Retinal pigment epithelial cell (primary cell): ENCODE results near the gene FAM53A.

Source experiments
- DNase-seq: peaks from one replicate; pipeline ENCODE4 v3.0.0-alpha.2; 2010; ENCODE audit warnings: low read depth
- H3K4me3 ChIP-seq: 2 replicates; pipeline ENCODE4 v1.5.1; 2011; ENCODE audit warnings: mild to moderate bottlenecking, low read length, control low read depth, moderate library complexity
- TF ChIP-seq, protein P1 (sequence below): conservative IDR thresholded peaks from 2 replicates; pipeline ENCODE4 v1.5.1; 2011; ENCODE audit warnings: low read depth, low read length, control low read depth, inconsistent platforms

Gene FAM53A

DNA sequence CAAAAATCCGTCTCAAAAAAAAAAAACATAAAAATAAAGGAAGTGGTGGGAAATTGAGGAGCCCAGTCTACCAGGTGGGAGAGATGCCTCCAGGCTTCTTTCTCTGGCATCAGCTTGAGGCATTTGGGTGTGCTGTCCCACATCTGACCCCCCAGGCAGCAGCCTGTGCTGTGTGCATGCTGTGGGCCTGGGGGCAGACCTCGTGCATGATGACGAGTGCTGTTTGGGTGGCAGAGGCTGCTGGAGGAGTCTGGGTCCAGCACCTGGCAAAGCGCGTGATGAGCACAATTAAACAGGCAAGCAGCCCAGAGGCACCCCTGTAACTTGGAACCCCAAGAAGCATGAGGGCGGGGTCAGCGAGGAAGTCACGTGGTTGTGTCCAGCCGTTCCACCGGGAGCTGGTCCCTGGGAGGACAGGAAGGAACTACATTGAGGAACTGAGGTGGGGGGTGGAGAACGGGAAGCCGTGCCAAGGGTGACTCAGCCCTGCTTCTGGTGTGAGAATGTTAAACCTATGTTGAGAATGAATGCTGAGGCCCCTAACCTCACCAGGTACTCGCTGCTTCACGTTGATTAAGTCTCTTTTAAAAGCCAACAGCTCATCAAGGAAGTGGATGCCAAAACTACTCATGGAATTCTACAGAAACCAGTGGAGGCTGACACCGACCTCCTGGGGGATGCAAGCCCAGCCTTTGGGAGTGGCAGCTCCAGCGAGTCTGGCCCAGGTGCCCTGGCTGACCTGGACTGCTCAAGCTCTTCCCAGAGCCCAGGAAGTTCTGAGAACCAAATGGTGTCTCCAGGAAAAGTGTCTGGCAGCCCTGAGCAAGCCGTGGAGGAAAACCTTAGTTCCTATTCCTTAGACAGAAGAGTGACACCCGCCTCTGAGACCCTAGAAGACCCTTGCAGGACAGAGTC is 43.3 kb upstream of the FAM53A start:
- DNase-seq, result peak; percentile 87
- no peak overlapping the region for H3K4me3 ChIP-seq
- TF ChIP-seq, protein P1, sequence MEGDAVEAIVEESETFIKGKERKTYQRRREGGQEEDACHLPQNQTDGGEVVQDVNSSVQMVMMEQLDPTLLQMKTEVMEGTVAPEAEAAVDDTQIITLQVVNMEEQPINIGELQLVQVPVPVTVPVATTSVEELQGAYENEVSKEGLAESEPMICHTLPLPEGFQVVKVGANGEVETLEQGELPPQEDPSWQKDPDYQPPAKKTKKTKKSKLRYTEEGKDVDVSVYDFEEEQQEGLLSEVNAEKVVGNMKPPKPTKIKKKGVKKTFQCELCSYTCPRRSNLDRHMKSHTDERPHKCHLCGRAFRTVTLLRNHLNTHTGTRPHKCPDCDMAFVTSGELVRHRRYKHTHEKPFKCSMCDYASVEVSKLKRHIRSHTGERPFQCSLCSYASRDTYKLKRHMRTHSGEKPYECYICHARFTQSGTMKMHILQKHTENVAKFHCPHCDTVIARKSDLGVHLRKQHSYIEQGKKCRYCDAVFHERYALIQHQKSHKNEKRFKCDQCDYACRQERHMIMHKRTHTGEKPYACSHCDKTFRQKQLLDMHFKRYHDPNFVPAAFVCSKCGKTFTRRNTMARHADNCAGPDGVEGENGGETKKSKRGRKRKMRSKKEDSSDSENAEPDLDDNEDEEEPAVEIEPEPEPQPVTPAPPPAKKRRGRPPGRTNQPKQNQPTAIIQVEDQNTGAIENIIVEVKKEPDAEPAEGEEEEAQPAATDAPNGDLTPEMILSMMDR, result no peak

DNA sequence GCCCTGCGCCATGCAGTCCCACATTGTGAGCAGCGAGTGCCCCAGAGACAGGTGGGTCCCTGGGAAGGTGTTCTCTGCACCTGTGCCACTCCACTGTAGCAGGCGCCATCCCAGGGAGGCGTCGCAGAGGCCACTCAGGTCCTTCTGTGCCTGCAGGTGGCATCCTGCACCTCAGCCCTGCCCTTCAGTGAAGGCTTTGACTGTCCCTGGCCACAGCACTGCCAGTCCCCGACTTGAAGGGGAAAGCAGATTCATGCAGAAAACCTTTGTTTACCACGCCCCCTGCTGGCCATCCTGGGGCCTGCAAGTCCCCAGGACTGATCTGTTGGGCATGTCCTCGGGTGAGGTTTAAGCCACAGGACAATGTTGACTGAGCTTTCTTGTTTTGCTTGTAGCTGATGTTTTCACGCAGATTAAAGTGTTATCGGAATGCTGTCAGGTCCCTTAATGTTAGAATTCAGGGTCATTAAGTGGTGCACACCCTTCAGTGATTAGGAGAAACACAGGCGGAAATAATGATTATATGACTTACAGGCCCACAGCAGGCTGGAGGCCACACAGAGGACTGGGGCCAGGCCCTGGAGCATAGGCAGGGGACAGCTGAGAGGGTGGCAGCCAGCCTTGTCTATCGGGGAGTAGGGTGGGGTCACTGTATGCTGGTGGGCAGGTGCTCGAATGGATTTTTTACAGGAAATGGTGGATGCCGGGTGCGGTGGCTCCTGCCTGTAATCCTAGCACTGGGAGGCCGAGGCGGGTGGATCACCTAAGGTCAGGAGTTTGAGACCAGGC is 42.2 kb upstream of the FAM53A start:
- H3K4me3 ChIP-seq, result no peak overlapping the region
- TF ChIP-seq, protein P1, result peak; percentile 99

DNA sequence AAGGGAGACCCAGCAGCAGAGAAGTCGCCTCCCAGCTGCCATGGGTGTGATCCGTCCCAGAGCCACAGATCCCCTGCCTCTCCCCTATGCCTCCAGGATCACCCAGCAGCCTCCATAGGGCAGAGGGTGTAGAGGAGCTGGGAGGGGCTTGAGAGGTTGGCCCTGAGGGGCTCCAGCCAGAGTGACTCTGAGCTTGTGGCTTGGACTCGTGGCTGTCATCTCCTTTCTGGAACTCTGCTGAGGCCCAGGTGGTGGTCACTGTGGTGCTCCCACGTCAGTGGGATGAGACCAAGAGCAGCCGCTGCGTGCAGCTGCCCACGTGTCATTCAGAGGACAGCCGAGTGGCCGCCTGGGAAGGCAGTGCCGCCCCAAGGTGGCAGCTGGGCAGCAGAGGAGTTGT is 41.4 kb upstream of the FAM53A start:
- H3K4me3 ChIP-seq, result no peak overlapping the region
- TF ChIP-seq, protein P1, result no peak
- DNase-seq, result no peak

More for the DNA sequence above, 42.2 kb upstream of the FAM53A start:
- no peak for DNase-seq

DNA sequence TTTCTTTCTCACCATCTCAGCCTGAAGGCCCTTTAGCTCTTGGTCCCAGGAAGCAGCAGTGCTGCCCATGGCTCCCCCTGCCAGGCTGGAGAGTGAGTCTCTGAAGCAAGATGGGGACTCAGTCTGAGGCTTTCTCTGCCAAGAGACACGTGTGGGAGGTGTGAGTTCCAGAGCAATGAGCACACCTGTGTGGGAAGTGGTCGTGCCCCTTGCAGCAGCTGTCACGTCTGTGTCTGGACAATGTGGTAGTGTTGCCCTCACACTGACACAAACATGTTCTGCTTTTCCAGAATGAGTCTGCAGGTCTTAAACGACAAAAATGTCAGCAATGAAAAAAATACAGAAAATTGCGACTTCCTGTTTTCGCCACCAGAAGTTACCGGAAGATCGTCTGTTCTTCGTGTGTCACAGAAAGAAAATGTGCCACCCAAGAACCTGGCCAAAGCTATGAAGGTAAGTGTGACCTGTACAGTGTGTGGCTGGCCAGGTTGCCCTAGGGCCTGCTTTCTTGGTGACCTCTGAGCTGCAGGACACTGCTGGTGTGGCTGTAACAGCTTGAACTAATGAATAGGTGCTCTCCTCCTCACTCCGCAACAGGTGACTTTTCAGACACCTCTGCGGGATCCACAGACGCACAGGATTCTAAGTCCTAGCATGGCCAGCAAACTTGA is 39.2 kb upstream of the FAM53A start:
- no peak for DNase-seq
- H3K4me3 ChIP-seq, result peak overlapping the region; percentile 68

DNA sequence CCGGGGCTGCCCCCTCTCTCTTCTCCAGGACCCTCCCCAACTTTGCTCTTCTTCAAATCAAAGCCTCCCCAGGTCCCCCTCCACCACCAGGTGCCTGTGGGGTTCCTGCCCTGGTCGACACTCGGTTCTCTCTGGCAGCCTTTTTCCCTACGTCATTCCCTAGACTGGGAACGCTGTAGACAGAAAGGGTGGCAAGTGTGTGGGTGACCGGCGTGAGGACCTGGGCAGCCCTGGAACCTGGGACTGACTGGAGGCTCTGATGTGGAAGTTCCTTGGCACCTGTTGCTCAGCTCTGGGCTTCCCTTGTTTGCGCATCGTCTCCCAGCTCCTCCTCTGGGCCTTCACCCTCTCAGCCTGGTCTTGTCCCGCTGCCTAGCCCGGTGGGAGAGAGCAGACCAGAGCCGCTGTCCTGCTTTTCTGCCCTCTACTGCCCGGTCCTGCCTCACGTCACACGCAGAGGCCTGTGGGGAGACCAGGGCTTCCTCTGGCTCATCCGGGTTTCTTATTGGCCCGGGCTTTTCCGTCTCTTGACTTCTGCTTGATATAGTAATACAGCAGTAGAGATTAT is 38.5 kb upstream of the FAM53A start:
- no peak for DNase-seq
- TF ChIP-seq, protein P1, result no peak
- H3K4me3 ChIP-seq, result peak overlapping the region; percentile 68

More for the DNA sequence above, 39.2 kb upstream of the FAM53A start:
- TF ChIP-seq, protein P1, result no peak

DNA sequence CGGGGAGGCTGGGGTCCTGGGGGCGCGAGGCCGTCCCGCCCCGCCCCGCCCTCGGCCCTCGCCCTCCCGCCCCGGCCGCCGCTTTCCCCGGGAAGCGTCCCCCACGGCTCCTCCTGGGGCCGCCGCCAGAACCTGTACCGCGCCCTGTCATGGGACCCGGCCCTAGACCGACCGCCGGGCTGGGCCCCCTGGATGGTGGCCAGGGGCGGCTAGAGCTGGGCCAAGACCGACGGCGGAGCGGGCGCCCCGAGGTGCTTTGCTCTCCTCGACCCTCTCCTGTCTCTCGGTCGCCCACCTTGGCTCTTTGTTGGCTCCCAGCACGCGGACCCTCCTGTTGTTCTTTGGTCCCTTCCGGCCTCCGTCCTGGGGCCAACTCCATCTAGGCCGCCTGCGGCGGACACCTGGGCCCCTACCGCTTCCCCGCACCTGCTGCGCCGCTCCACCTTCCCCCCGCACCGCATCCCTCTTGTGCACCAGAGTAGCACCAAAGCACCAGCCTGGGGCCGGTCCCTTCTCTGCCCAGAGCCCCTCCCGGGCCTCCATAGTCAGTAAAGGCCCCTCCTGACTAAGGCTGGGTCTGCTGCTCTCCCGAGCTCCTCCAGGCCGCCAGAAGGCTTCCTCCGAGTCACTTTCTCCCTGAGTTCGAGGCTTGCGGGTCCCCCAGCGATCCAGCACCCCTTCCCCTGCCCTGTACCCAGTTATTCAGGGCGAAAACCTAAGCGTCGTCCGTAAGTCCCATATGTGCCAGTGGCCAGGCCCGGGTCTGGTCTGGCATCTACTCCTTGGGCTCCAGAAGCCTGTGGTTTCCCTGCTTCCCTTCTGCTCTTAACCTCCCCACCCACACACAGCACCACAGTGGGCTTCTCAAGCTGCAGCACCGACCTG is 37.8 kb upstream of the FAM53A start:
- no peak for DNase-seq
- H3K4me3 ChIP-seq, result peak overlapping the region; percentile 68
- TF ChIP-seq, protein P1, result no peak
